GM18858 (cell line): Measurements from ENCODE around the gene PLD1.

ENCODE experiments used
- ATAC-seq: cut with Tn5 transposase; IDR thresholded peaks from one replicate; pipeline ENCODE4 v1.9.1; 2021; ENCODE audit not compliant: unreplicated experiment

The PLD1 gene

GRCh38 chr3:171774521-171774920, 35.8 kb downstream of the PLD1 start:
- no peak for ATAC-seq

GRCh38 chr3:171772427-171773056, 37.7 kb downstream of the PLD1 start:
- ATAC-seq: no peak

GRCh38 chr3:171770689-171771620, 39.3 kb downstream of the PLD1 start:
- no peak for ATAC-seq

GRCh38 chr3:171769461-171769860, 40.8 kb downstream of the PLD1 start:
- ATAC-seq: no peak

GRCh38 chr3:171768986-171769385, 41.3 kb downstream of the PLD1 start:
- no peak for ATAC-seq

GRCh38 chr3:171768281-171768900, 41.9 kb downstream of the PLD1 start:
- no peak for ATAC-seq

GRCh38 chr3:171765511-171765887, 44.8 kb downstream of the PLD1 start:
- no peak for ATAC-seq

- ATAC-seq: no peak
Measured at GRCh38 chr3:171763392-171763791, 46.9 kb downstream of the PLD1 start.

- ATAC-seq: no peak
Measured at GRCh38 chr3:171760477-171760876, 49.8 kb downstream of the PLD1 start.

GRCh38 chr3:171758109-171758508, 52.2 kb downstream of the PLD1 start:
- ATAC-seq: no peak

- ATAC-seq: no peak
Measured at GRCh38 chr3:171757361-171758034, 52.8 kb downstream of the PLD1 start.

- no peak for ATAC-seq
Measured at GRCh38 chr3:171755656-171756055, 54.6 kb downstream of the PLD1 start.

GRCh38 chr3:171755015-171755589, 55.2 kb downstream of the PLD1 start:
- no peak for ATAC-seq

GRCh38 chr3:171753665-171754408, 56.4 kb downstream of the PLD1 start:
- ATAC-seq: no peak

GRCh38 chr3:171753025-171753472, 57.2 kb downstream of the PLD1 start:
- ATAC-seq: no peak

GRCh38 chr3:171752329-171752728, 58.0 kb downstream of the PLD1 start:
- no peak for ATAC-seq

- no peak for ATAC-seq
Measured at GRCh38 chr3:171749124-171749523, 61.2 kb downstream of the PLD1 start.

- ATAC-seq: no peak
Measured at GRCh38 chr3:171748064-171748924, 62.0 kb downstream of the PLD1 start.

GRCh38 chr3:171747223-171747920, 62.9 kb downstream of the PLD1 start:
- ATAC-seq: no peak
